ENCODE data around the gene CSK. TPM values are rescaled to one million over a fixed set of nuclear protein-coding genes. Genes with fewer than 3 reads are reported as not detected.

Gene CSK
- total and polyA plus RNA-seq, 2 donors from 2014 or later: 18.9 to 58.8 TPM

- TF ChIP-seq CTCF (IDR thresholded peaks at IDR 0.05; ENCODE audit: borderline replicate concordance, extremely low read depth, insufficient read depth): no peak
- Histone ChIP-seq H3K27me3 (ENCODE audit: control insufficient read depth, insufficient read depth, low read length) (no peaks in the 10 kb centered on the region), H3K27ac (ENCODE audit: low read depth in 2 of 2, low read length in 2 of 2) (no peak overlapping the region), H3K36me3 (ENCODE audit: control insufficient read depth in 2 of 3, insufficient read depth in 3 of 3, low read length in 3 of 3) (no peaks in the 10 kb centered on the region), H3K4me1 (ENCODE audit: control insufficient read depth in 2 of 3, insufficient read depth in 2 of 3, low read depth in 1 of 3, low read length in 3 of 3) (peaks cover 0 to 20% (median 6%) of the 10 kb centered on the region in 3 donors), H3K4me3 (ENCODE audit: low read length in 3 of 3) (no peak overlapping the region), H3K9ac (ENCODE audit: low read length in 3 of 3) (no peak overlapping the region), H3K9me3 (ENCODE audit: control insufficient read depth in 2 of 3, insufficient read depth in 1 of 3, low read length in 3 of 3) (no peaks in the 10 kb centered on the region)
- intact Hi-C loops (cut with DNase I): no loop called here
- no peak for FAIRE-seq
- no peak for DNase-seq
These were observed 4.8 kb upstream of the CSK start for GRCh38 chr15:74776821-74777768.

DNA sequence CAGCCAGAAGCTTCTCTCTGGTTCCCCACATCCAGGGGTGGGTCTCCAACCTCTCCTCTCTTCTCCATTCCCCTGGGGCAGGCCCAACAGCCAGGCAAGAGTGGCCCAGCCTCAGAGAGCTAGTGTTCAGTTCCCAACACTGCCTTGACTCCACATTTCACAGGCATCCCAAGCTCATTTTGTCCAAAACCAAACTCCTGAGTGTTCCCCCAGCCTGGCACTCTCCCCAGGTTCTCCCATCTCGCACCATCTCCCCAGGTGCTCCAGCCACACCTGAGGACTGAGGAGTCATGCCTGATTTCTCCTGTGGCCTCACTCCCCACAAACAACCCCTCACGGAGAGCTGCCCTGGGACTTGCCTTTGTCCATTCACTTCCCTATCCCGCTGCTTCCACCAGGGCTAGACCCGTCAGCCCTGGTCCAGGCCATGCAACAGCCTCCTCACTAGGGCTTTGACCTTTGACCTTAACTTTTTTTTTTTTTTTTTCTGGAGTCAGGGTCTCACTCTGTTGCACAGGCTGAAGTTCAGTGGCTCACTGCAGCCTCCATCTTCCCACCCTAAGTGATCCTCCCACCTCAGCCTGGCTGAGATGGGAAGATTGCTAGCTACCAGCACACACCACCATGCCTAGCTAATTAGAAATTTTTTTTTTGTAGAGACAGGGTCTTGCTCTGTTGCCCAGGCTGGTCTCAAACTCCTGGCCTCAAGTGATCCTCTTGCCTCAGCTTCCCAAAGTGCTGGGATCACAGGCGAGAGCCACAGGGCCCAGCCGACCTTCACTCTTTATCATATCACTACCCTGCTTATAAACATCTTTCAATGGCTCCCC, 3.9 kb upstream of the CSK start:
- Histone ChIP-seq H3K27ac (ENCODE audit: low read depth in 2 of 2, low read length in 2 of 2) (no peak overlapping the region), H3K9me3 (ENCODE audit: control insufficient read depth in 2 of 3, insufficient read depth in 1 of 3, low read length in 3 of 3) (no peaks in the 10 kb centered on the region), H3K36me3 (ENCODE audit: control insufficient read depth in 2 of 3, insufficient read depth in 3 of 3, low read length in 3 of 3) (no peaks in the 10 kb centered on the region), H3K27me3 (ENCODE audit: control insufficient read depth, insufficient read depth, low read length) (no peaks in the 10 kb centered on the region), H3K4me1 (ENCODE audit: control insufficient read depth in 2 of 3, insufficient read depth in 2 of 3, low read depth in 1 of 3, low read length in 3 of 3) (peaks cover 0 to 23% (median 10%) of the 10 kb centered on the region in 3 donors), H3K9ac (ENCODE audit: low read length in 3 of 3) (no peak overlapping the region), H3K4me3 (ENCODE audit: low read length in 3 of 3) (no peak overlapping the region)
- DNase-seq (no peak), FAIRE-seq (no peak)
- no peak for TF ChIP-seq CTCF (IDR thresholded peaks at IDR 0.05; ENCODE audit: borderline replicate concordance, extremely low read depth, insufficient read depth)
- intact Hi-C loops (cut with DNase I): no loop called here

DNA sequence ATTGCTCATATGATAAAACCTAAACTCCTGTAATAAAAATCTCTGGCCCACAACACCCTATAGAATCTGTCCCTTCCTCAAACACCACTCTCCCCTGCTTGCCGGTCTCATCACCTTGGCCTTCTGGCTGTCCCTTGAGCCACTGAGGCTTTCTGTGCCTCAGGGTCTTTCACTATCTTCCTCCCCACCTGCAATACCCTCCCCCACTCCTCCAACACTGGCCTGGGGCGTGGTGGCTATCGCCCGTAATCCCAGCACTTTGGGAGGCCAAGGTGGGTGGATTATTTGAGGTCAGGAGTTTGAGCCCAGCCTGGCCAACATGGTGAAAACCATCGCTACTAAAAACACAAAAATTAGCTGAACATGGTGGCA, 3.3 kb upstream of the CSK start:
- intact Hi-C loops (cut with DNase I): no loop called here
- FAIRE-seq: no peak

More for the DNA sequence above, 3.3 kb upstream of the CSK start:
- H3K27me3 ChIP-seq (ENCODE audit: control insufficient read depth, insufficient read depth, low read length): no peaks in the 10 kb centered on the region
- no peak for DNase-seq
- H3K27ac ChIP-seq (ENCODE audit: low read depth in 2 of 2, low read length in 2 of 2): no peak overlapping the region
- no peaks in the 10 kb centered on the region for H3K9me3 ChIP-seq (ENCODE audit: control insufficient read depth in 2 of 3, insufficient read depth in 1 of 3, low read length in 3 of 3)
- H3K4me3 ChIP-seq (ENCODE audit: low read length in 3 of 3): no peak overlapping the region
- no peak overlapping the region for H3K9ac ChIP-seq (ENCODE audit: low read length in 3 of 3)
- H3K36me3 ChIP-seq (ENCODE audit: control insufficient read depth in 2 of 3, insufficient read depth in 3 of 3, low read length in 3 of 3): no peaks in the 10 kb centered on the region
- TF ChIP-seq CTCF (IDR thresholded peaks at IDR 0.05; ENCODE audit: borderline replicate concordance, extremely low read depth, insufficient read depth): no peak
- peaks cover 0 to 29% (median 16%) of the 10 kb centered on the region in 3 donors for H3K4me1 ChIP-seq (ENCODE audit: control insufficient read depth in 2 of 3, insufficient read depth in 2 of 3, low read depth in 1 of 3, low read length in 3 of 3)
